Nephron progenitor cell (in vitro differentiated cells): ENCODE data around the gene PI3.

Experiments
- DNase-seq: peaks from one replicate; pipeline ENCODE4 v3.0.0; 2021
- H3K27ac Mint-ChIP-seq: 2 replicates; pipeline ENCODE4 v1.8.0; 2021; ENCODE audit warnings: mild to moderate bottlenecking, moderate library complexity, mixed read lengths
- H3K27me3 Mint-ChIP-seq: 2 replicates; pipeline ENCODE4 v1.8.0; 2021; ENCODE audit warnings: mild to moderate bottlenecking, low read depth, mixed read lengths; ENCODE audit not compliant: poor library complexity
- H3K36me3 Mint-ChIP-seq: 2 replicates; pipeline ENCODE4 v1.8.0; 2021; ENCODE audit warnings: low read depth, mixed read lengths
- H3K4me1 Mint-ChIP-seq: 2 replicates; pipeline ENCODE4 v1.8.0; 2021; ENCODE audit warnings: mixed read lengths
- H3K4me3 Mint-ChIP-seq: 2 replicates; pipeline ENCODE4 v1.8.0; 2021; ENCODE audit warnings: mild to moderate bottlenecking, moderate library complexity, mixed read lengths
- H3K9me3 Mint-ChIP-seq: 2 replicates; pipeline ENCODE4 v1.8.0; 2021; ENCODE audit warnings: mild to moderate bottlenecking, moderate library complexity, mixed read lengths
- CTCF ChIP-seq: fragments of 200-600 bp; sonication (generic); IDR thresholded peaks from 2 replicates; pipeline ENCODE4 v1.5.0; 2021; ENCODE audit warnings: antibody characterized with exemption

Gene PI3

DNA sequence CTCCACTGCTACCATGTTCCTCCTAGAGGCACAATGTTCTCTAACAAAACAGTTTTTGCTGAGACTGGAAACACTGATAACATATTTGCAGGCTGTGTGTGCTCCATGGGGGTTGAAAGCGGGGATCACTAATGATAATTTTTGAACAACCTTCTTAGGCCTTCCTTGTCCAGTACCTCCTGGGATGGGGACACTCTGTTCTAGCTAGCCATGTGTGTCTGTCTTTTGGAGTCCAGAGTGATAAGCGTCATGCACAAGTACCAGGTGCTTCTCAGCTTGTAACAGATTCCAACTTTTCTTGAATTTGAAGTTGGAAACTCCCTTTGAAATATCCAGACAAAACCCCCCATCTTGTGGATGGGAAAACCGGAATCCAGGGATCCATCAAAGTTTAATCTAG, 15.2 kb downstream of the PI3 start:
- Mint-ChIP-seq H3K36me3 (no peaks in the 10 kb centered on the region), H3K9me3 (no peaks in the 10 kb centered on the region), H3K4me3 (no peak overlapping the region), H3K4me1 (no peaks in the 10 kb centered on the region), H3K27ac (no peak overlapping the region), H3K27me3 (peaks cover 8% of the 10 kb centered on the region)
- no peak for DNase-seq
- no peak for TF ChIP-seq CTCF

- Mint-ChIP-seq H3K27me3 (peaks cover 5% of the 10 kb centered on the region), H3K4me1 (no peaks in the 10 kb centered on the region)
Measured at GRCh38 chr20:45191926-45192325, 17.2 kb downstream of the PI3 start.

GRCh38 chr20:45193331-45193730, 18.6 kb downstream of the PI3 start:
- Mint-ChIP-seq H3K9me3 (peaks cover 5% of the 10 kb centered on the region), H3K27me3 (peaks cover 5% of the 10 kb centered on the region), H3K36me3 (no peaks in the 10 kb centered on the region), H3K4me3 (no peak overlapping the region), H3K27ac (no peak overlapping the region), H3K4me1 (no peaks in the 10 kb centered on the region)
- no peak for TF ChIP-seq CTCF
- no peak for DNase-seq

More at GRCh38 chr20:45191926-45192325, 17.2 kb downstream of the PI3 start:
- no peak for TF ChIP-seq CTCF
- H3K9me3 Mint-ChIP-seq, result peaks cover 5% of the 10 kb centered on the region
- no peaks in the 10 kb centered on the region for H3K36me3 Mint-ChIP-seq
- DNase-seq, result no peak
- no peak overlapping the region for H3K27ac Mint-ChIP-seq
- no peak overlapping the region for H3K4me3 Mint-ChIP-seq

DNA sequence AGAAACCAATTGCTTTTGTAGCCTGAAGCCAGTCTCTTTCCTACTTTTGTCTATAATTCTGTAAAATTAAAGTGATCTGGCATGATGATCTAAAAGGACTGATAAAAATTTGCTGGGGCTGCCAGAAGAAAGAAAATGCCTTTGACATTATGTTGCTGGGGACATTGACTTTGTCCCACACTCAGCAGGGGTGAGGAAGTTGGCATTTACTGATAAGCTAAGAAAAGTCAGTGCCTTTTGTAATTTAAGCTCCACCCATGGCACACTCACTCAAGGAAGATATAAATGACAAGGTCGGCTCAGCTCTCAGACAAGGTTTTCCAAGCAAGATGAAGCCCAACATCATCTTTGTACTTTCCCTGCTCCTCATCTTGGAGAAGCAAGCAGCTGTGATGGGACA, 32.0 kb downstream of the PI3 start, which contains the start of gene SEMG1:
Gene SEMG1 (plus strand): TSS at position 309 of the 400 bp plus-strand sequence. CDS start 21 bp downstream, at position 330.
- Mint-ChIP-seq H3K4me3 (no peak within 1 kb of the TSS), H3K27ac (no peak within 1 kb of the TSS), H3K9me3 (peaks cover 3% of the 10 kb centered on the region), H3K27me3 (peaks cover 15% of the 10 kb centered on the region), H3K36me3 (no peaks in the 10 kb centered on the region), H3K4me1 (no peaks in the 10 kb centered on the region)
- no peak for TF ChIP-seq CTCF
- no peak for DNase-seq

GRCh38 chr20:45209924-45210323, 35.2 kb downstream of the PI3 start:
- DNase-seq, result no peak
- Mint-ChIP-seq H3K4me3 (no peak overlapping the region), H3K4me1 (no peaks in the 10 kb centered on the region), H3K27ac (no peak overlapping the region), H3K9me3 (no peaks in the 10 kb centered on the region), H3K36me3 (no peaks in the 10 kb centered on the region), H3K27me3 (peaks cover 21% of the 10 kb centered on the region)
- no peak for TF ChIP-seq CTCF

DNA sequence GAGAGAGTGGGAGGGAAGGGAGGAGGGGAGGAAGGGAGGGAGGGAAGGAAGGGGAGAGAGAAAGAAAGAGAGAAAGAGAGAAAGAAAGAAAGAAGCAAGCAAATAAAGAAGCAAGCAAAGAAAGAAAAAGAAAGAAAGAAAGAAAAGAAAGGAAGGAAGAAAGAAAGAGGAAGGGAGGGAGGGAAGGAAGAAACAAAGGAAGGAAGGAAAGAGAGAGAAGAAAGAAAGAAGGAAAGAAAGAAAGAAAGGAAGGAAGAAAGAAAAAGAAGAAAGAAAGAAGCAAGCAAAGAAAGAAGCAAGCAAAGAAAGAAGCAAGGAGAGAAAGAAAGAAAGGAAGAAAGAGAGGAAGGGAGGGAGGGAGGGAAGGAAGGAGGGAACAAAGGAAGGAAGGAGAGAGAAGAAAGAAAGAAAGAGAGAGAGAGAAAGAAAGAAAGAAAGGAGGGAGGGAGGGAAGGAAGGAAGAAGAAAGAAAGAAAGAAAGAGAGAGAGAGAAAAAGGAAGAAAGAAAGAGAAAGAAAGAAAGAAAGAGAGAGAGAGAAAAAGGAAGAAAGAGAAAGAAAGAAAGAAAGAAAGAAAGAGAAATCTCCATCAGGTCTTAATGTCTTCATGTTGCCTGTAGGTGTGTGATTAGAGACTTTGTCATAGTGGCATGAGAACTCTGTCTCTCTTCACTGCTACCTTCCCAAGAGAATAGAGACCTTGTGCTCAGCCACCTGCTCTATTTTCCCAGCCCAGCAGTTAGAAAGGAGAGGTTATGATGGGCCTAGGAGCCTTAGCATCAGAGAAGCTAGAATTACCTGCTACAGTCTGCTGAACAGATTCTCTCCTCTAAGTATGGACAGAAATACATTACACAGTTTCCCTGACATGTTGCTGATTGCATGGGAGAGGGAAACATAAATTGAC, 37.1 kb downstream of the PI3 start:
- peak overlapping the region; percentile 64 for H3K27ac Mint-ChIP-seq
- H3K36me3 Mint-ChIP-seq, result no peaks in the 10 kb centered on the region
- no peaks in the 10 kb centered on the region for H3K9me3 Mint-ChIP-seq
- no peak overlapping the region for H3K4me3 Mint-ChIP-seq
- DNase-seq, result no peak
- peaks cover 16% of the 10 kb centered on the region for H3K27me3 Mint-ChIP-seq
- no peak for TF ChIP-seq CTCF
- H3K4me1 Mint-ChIP-seq, result no peaks in the 10 kb centered on the region
